IMR-90 (cell line): ENCODE data around the gene SPPL3. TPM values are rescaled to one million over a fixed set of nuclear protein-coding genes. Genes with fewer than 3 reads are reported as not detected.
"Not testable (repeated sequence)": the region's sequence is repeated elsewhere in the genome, so short reads cannot be mapped to it uniquely, and the experiment has no call there.

ENCODE experiments used
- ATAC-seq: fragments of 200-7000 bp; cut with Tn5 transposase; 2 replicates; pipeline ENCODE4 v1.9.1; 2020; ENCODE audit warnings: low read depth, mild to moderate bottlenecking, moderate library complexity
- BruUV-seq: library from RNA; stranded (reverse); fragments of 400-500 nt; replicated peaks from 2 replicates; lab custom pipeline; 2021; lab: Mats Ljungman, UMichigan
- CTCF ChIA-PET: fragments of 300-600 bp; formaldehyde crosslinking; extraction: SDS; loops from one replicate; lab custom pipeline; 2021; ENCODE audit warnings: antibody characterized with exemption; lab: Yijun Ruan, JAX
- POLR2A ChIA-PET: fragments of 300-600 bp; sonication (Branson Sonifier 250); formaldehyde crosslinking; loops from one replicate; lab custom pipeline; 2022; ENCODE audit warnings: antibody characterized with exemption; ENCODE audit not compliant: unreplicated experiment; lab: Charles Lee
- DNase-seq: peaks from one replicate; pipeline ENCODE4 v3.0.0; 2013
- H2AFZ ChIP-seq: replicated peaks from 2 replicates; pipeline ENCODE3; 2013; ENCODE audit warnings: low read length, mild to moderate bottlenecking; ENCODE audit not compliant: poor library complexity
- H2AK5ac ChIP-seq: 2 replicates; pipeline ENCODE4 v1.6.1; 2013; ENCODE audit warnings: low read depth, low read length, inconsistent platforms
- H2AK9ac ChIP-seq: replicated peaks from 2 replicates; pipeline ENCODE3; 2013; ENCODE audit warnings: mild to moderate bottlenecking, low read depth, low read length, moderate library complexity; ENCODE audit not compliant: poor library complexity
- H2BK120ac ChIP-seq: 2 replicates; pipeline ENCODE4 v1.6.1; 2013; ENCODE audit warnings: low read depth, low read length, inconsistent platforms
- H2BK15ac ChIP-seq: 3 replicates; pipeline ENCODE4 v1.6.1; 2013; ENCODE audit warnings: low read depth, low read length, inconsistent platforms
- H2BK20ac ChIP-seq: 2 replicates; pipeline ENCODE4 v1.6.1; 2013; ENCODE audit warnings: low read depth, mild to moderate bottlenecking, inconsistent platforms, low read length, moderate library complexity
- H2BK5ac ChIP-seq: 2 replicates; pipeline ENCODE4 v1.6.1; 2013; ENCODE audit warnings: mild to moderate bottlenecking, low read depth, low read length, inconsistent platforms; ENCODE audit not compliant: poor library complexity, severe bottlenecking
- H3K14ac ChIP-seq: replicated peaks from 2 replicates; pipeline ENCODE4 v1.6.1; 2013; ENCODE audit warnings: low read depth, low read length, inconsistent platforms
- H3K18ac ChIP-seq: 2 replicates; pipeline ENCODE4 v1.6.1; 2013; ENCODE audit warnings: low read depth, low read length, control low read depth
- H3K23ac ChIP-seq: 2 replicates; pipeline ENCODE4 v1.6.1; 2013; ENCODE audit warnings: low read depth, low read length, inconsistent platforms
- H3K27ac ChIP-seq: 2 replicates; pipeline ENCODE4 v1.5.1; 2013; ENCODE audit warnings: mild to moderate bottlenecking, control low read depth, low read length; ENCODE audit not compliant: insufficient read depth
- H3K27me3 ChIP-seq: 2 replicates; pipeline ENCODE4 v1.6.1; 2013; ENCODE audit warnings: low read length; ENCODE audit not compliant: control insufficient read depth, insufficient read depth
- H3K36me3 ChIP-seq: 2 replicates; pipeline ENCODE4 v1.6.1; 2013; ENCODE audit warnings: low read length, mixed read lengths; ENCODE audit not compliant: control insufficient read depth, insufficient read depth
- H3K4ac ChIP-seq: 2 replicates; pipeline ENCODE4 v1.6.1; 2013; ENCODE audit warnings: low read depth, low read length, inconsistent platforms
- H3K4me1 ChIP-seq: 2 replicates; pipeline ENCODE4 v1.6.1; 2013; ENCODE audit warnings: low read length, mixed read lengths; ENCODE audit not compliant: control insufficient read depth, insufficient read depth
- H3K4me2 ChIP-seq: 2 replicates; pipeline ENCODE4 v1.6.1; 2013; ENCODE audit warnings: low read depth, mild to moderate bottlenecking, control low read depth, low read length, moderate library complexity
- H3K4me3 ChIP-seq: 2 replicates; pipeline ENCODE4 v1.5.1; 2013; ENCODE audit warnings: low read depth, mild to moderate bottlenecking, control low read depth, low read length, moderate library complexity; ENCODE audit not compliant: insufficient read depth
- H3K56ac ChIP-seq: 2 replicates; pipeline ENCODE4 v1.6.1; 2013; ENCODE audit warnings: low read length, inconsistent platforms; ENCODE audit not compliant: insufficient read depth; ENCODE audit errors: extremely low read depth
- H3K79me1 ChIP-seq, 2 experiments: 2 replicates each; pipeline ENCODE4 v1.6.1; 2013; ENCODE audit warnings: low read length in 2 of 2, inconsistent platforms in 1 of 2, low read depth in 1 of 2
- H3K9ac ChIP-seq: 2 replicates; pipeline ENCODE4 v1.6.1; 2013; ENCODE audit warnings: low read depth, low read length, control low read depth
- H3K9me1 ChIP-seq: 2 replicates; pipeline ENCODE4 v1.6.1; 2013; ENCODE audit warnings: low read length, inconsistent platforms; ENCODE audit not compliant: insufficient read depth
- H3K9me3 ChIP-seq: 2 replicates; pipeline ENCODE4 v1.6.1; 2013; ENCODE audit warnings: low read length; ENCODE audit not compliant: control insufficient read depth, insufficient read depth
- H4K20me1 ChIP-seq: 2 replicates; pipeline ENCODE4 v1.6.1; 2013; ENCODE audit warnings: low read length, inconsistent platforms; ENCODE audit not compliant: insufficient read depth
- H4K5ac ChIP-seq: 2 replicates; pipeline ENCODE4 v1.6.1; 2013; ENCODE audit warnings: mild to moderate bottlenecking, low read depth, low read length, control low read depth
- H4K8ac ChIP-seq, 2 experiments: 2 replicates each; pipeline ENCODE4 v1.6.1; 2013; ENCODE audit warnings: low read depth in 2 of 2, low read length in 2 of 2, control low read depth in 1 of 2, inconsistent platforms in 1 of 2
- H4K91ac ChIP-seq: 2 replicates; pipeline ENCODE4 v1.6.1; 2013; ENCODE audit warnings: low read depth, low read length, inconsistent platforms; ENCODE audit not compliant: insufficient read depth
- MAZ ChIP-seq: IDR thresholded peaks from 2 replicates; pipeline ENCODE4 v1.6.1; 2012; ENCODE audit warnings: low read depth, mild to moderate bottlenecking, low read length, improper control_type of control experiment, moderate library complexity, borderline replicate concordance
- MXI1 ChIP-seq: IDR thresholded peaks from 2 replicates; pipeline ENCODE4 v1.6.1; 2012; ENCODE audit warnings: low read depth, mild to moderate bottlenecking, low read length, moderate library complexity, borderline replicate concordance
- WGBS, 2 experiments: methylation state at CpG; one replicate each; pipeline versions ENCODE4 v1.1.5 to v1.1.7; 2013; ENCODE audit warnings: missing lambda C conversion rate in 2 of 2; ENCODE audit not compliant: insufficient read length in 1 of 2; ENCODE audit errors: extremely low coverage in 2 of 2; 5-methylcytosine and 5-hydroxymethylcytosine counted together
- dilution Hi-C: fragments of 300-500 bp; cut with HindIII; formaldehyde crosslinking; loops from one replicate; pipeline ENCODE4 v1.14.3; 2018; ENCODE audit warnings: low sequenced_read_pairs; ENCODE audit not compliant: unreplicated experiment
- in situ Hi-C: fragments of 300-500 bp; cut with MboI; formaldehyde crosslinking; loops from 3 replicates; pipeline ENCODE4 v1.14.3; 2019; ENCODE audit warnings: low sequenced_read_pairs, inconsistent platforms, mixed read lengths
- intact Hi-C: fragments of 100-400 bp; cut with micrococcal nuclease; formaldehyde crosslinking; loops from 2 replicates; pipeline ENCODE4 v1.10.0; 2022
- polyA plus RNA-seq, 3 experiments: library from polyadenylated mRNA; depleted of rRNA; stranded (reverse); fragments of >200 nt; gene quantifications; 2 replicates each; pipeline ENCODE4 v1.2.3, GENCODE V29; 2012; ENCODE audit warnings: low replicate concordance in 1 of 3
- total RNA-seq: library from RNA; depleted of rRNA; stranded (reverse); fragments of >200 nt; gene quantifications from 2 replicates; pipeline ENCODE4 v1.2.3, GENCODE V29; 2012

The SPPL3 gene
- total and polyA plus RNA-seq, 2 of the 4 experiments (the other 2 are of a cell fraction) = 1.6 to 18.0 TPM

DNA sequence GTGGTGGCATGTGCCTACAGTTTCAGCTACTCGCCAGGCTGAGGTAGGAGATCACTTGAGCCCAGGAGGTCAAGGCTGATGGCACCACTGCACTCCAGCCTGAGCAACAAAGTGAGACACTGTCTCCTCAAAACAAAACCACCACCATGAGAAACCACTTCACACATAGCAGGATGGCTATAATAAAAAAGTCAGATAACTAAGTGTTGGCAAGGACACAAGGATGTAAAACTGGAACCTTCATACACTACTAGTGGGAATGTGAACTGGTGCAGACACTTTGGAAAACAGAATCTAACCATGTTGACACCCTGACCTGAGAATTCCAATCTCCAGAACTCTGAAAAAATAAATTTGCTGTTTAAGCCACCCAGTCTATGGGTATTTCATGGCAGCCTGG is 110.8 kb downstream of the SPPL3 start:
- Histone ChIP-seq H2AK5ac (no peak overlapping the region), H2BK120ac (no peak overlapping the region), H3K27me3 (no peaks in the 10 kb centered on the region), H4K20me1 (no peaks in the 10 kb centered on the region), H3K9me3 (peaks cover 13% of the 10 kb centered on the region), H2AK9ac (no peak overlapping the region), H3K56ac (no peak overlapping the region), H3K36me3 (peaks cover 1% of the 10 kb centered on the region; the same call in 1 of the 2 replicates), H3K18ac (no peak overlapping the region), H3K23ac (no peak overlapping the region), H4K8ac (no peak overlapping the region), H3K79me1 (peaks cover 6 to 8% of the 10 kb centered on the region in 2 experiments; a peak in 1 of 4 replicates), H3K4me2 (no peak overlapping the region), H3K4me1 (no peaks in the 10 kb centered on the region), H2AFZ (no peak overlapping the region), H3K9me1 (no peaks in the 10 kb centered on the region), H3K9ac (no peak overlapping the region), H3K4me3 (no peak overlapping the region), H2BK20ac (no peak overlapping the region), H3K14ac (no peak overlapping the region), H4K5ac (no peak overlapping the region), H3K4ac (no peak overlapping the region), H2BK5ac (no peak overlapping the region), H4K91ac (no peak overlapping the region), H3K27ac (no peak overlapping the region), H2BK15ac (no peak overlapping the region)
- ChIA-PET POLR2A (no interaction called here), CTCF (interaction anchor here (0.6 kb wide), 1 partner anchor 40 kb away, joined by 5 read pairs; no protein-coding TSS in a partner anchor)
- no TSS peak for BruUV-seq
- in situ Hi-C loops = no loop called here
- DNase-seq (no peak), ATAC-seq (no peak)
- intact Hi-C loops = loop anchor here (10.0 kb wide), 1 partner anchor 111 kb away; the partner anchor contains the start of gene SPPL3
- TF ChIP-seq MAZ (no peak), MXI1 (no peak)
- dilution Hi-C loops = no loop called here
- no CpG with 5 or more reads among the region's 1 CpG for WGBS, 2 experiments

GRCh38 chr12:120792456-120792855 is 111.7 kb downstream of the SPPL3 start:
- H3K4me3 ChIP-seq, H2AK9ac ChIP-seq, H3K4ac ChIP-seq, H4K5ac ChIP-seq, H3K23ac ChIP-seq, in situ Hi-C loops, H4K8ac ChIP-seq, ATAC-seq, H3K18ac ChIP-seq, H3K4me1 ChIP-seq, H2BK5ac ChIP-seq, BruUV-seq, H2BK20ac ChIP-seq, dilution Hi-C loops, H3K56ac ChIP-seq, H3K14ac ChIP-seq, H3K9ac ChIP-seq, H3K27ac ChIP-seq, DNase-seq, H2AK5ac ChIP-seq, H3K4me2 ChIP-seq, H4K91ac ChIP-seq, H3K36me3 ChIP-seq, H2BK120ac ChIP-seq, H3K27me3 ChIP-seq, H2AFZ ChIP-seq, H4K20me1 ChIP-seq, POLR2A ChIA-PET, H2BK15ac ChIP-seq, H3K9me1 ChIP-seq: not testable (repeated sequence)
- CTCF ChIA-PET = interaction anchor here (0.6 kb wide), 1 partner anchor 8 kb away, joined by 3 read pairs; no protein-coding TSS in a partner anchor
- 100% methylated on average over 4 of the region's 9 CpGs; no CpG with 5 or more reads in 1 of the 2 experiments for WGBS, 2 experiments
- peaks cover 6 to 12% of the 10 kb centered on the region in 2 experiments; a peak in 1 of 4 replicates for H3K79me1 ChIP-seq
- peaks cover 13% of the 10 kb centered on the region for H3K9me3 ChIP-seq
- intact Hi-C loops = loop anchor here (10.0 kb wide), 1 partner anchor 112 kb away; the partner anchor contains the start of gene SPPL3
